ENCODE measurements around the gene DST. TPM values are rescaled to one million over a fixed set of nuclear protein-coding genes. Genes with fewer than 3 reads are reported as not detected.

Gene DST
- total and polyA plus RNA-seq, 2 of the 4 experiments (the other 2 are of a cell fraction): 97.7 to 452 TPM

DNA sequence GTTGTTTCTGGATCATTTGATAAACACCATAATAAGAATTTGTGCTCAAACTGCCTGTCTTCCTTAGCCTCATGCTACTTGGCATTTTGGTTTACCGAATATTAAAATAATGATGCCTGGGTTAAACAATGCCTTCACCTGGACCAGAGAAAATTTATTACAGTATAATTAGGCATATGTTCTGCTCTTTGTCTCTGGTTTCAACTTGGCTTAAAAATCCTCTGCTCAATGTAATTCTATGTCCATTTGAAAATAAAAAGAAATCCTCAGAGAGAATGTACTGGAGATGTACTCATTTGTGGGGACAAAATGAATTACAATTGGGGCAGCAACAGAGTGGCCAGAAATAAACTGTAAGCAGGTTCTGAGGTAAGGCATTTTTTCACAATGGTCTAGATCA, 95.0 kb downstream of the DST start:
- Histone ChIP-seq H3K27me3 (ENCODE audit: control insufficient read depth, insufficient read depth, low read length) (no peaks in the 10 kb centered on the region), H3K36me3 (ENCODE audit: control insufficient read depth, insufficient read depth, low read length) (peaks cover 7% of the 10 kb centered on the region), H3K14ac (replicated peaks; ENCODE audit: low read depth, low read length) (no peak overlapping the region), H2AFZ (replicated peaks; ENCODE audit: low read length, poor library complexity) (no peak overlapping the region), H3K9me3 (ENCODE audit: control insufficient read depth, insufficient read depth, low read length) (no peaks in the 10 kb centered on the region), H3K23ac (ENCODE audit: low read depth, low read length) (no peak overlapping the region), H2AK9ac (replicated peaks; ENCODE audit: low read depth, low read length, poor library complexity) (no peak overlapping the region), H3K56ac (ENCODE audit: extremely low read depth, insufficient read depth, low read length) (no peak overlapping the region), H2BK120ac (ENCODE audit: low read depth, low read length) (no peak overlapping the region), H3K79me1 (ENCODE audit: low read depth in 1 of 2, low read length in 2 of 2) (peaks cover 21 to 62% of the 10 kb centered on the region in 2 experiments), H2AK5ac (ENCODE audit: low read depth, low read length) (no peak overlapping the region), H4K91ac (ENCODE audit: insufficient read depth, low read depth, low read length) (no peak overlapping the region), H4K8ac (ENCODE audit: low read depth in 2 of 2, low read length in 2 of 2) (no peak overlapping the region), H3K4me2 (ENCODE audit: low read depth, low read length) (no peak overlapping the region), H3K9me1 (ENCODE audit: insufficient read depth, low read length) (no peaks in the 10 kb centered on the region; the same call in 1 of the 2 replicates), H2BK15ac (ENCODE audit: low read depth, low read length) (no peak overlapping the region), H3K4me1 (ENCODE audit: control insufficient read depth, insufficient read depth, low read length) (peaks cover 4% of the 10 kb centered on the region; the same call in 1 of the 2 replicates), H3K4me3 (ENCODE audit: insufficient read depth, low read depth, low read length) (no peak overlapping the region), H3K4ac (ENCODE audit: low read depth, low read length) (no peak overlapping the region), H4K20me1 (ENCODE audit: insufficient read depth, low read length) (peaks cover 13% of the 10 kb centered on the region; the same call in 1 of the 2 replicates), H2BK5ac (ENCODE audit: low read depth, low read length, poor library complexity, severe bottlenecking) (no peak overlapping the region), H3K18ac (ENCODE audit: low read depth, low read length) (no peak overlapping the region), H2BK20ac (ENCODE audit: low read depth, low read length) (no peak overlapping the region), H3K9ac (ENCODE audit: low read depth, low read length) (no peak overlapping the region), H4K5ac (ENCODE audit: low read depth, low read length) (no peak overlapping the region), H3K27ac (ENCODE audit: insufficient read depth, low read length) (no peak overlapping the region)
- WGBS, 2 experiments (ENCODE audit: extremely low coverage in 2 of 2, insufficient read length in 1 of 2): no CpG with 5 or more reads among the region's 1 CpG
- TF ChIP-seq CEBPB (IDR thresholded peaks at IDR 0.05; ENCODE audit: low read depth, low read length) (no peak), MAZ (IDR thresholded peaks at IDR 0.05; ENCODE audit: borderline replicate concordance, low read depth, low read length) (no peak), SMC3 (IDR thresholded peaks at IDR 0.05; ENCODE audit: low read depth, low read length) (no peak), RFX5 (IDR thresholded peaks at IDR 0.05; ENCODE audit: low read depth, low read length) (no peak), MAFK (IDR thresholded peaks at IDR 0.05; ENCODE audit: low read depth, low read length) (no peak), FOS (IDR thresholded peaks at IDR 0.05; ENCODE audit: low read depth, low read length) (no peak), CTCF (conservative IDR thresholded peaks at IDR 0.05; ENCODE audit: low read depth, low read length) (no peak), RAD21 (IDR thresholded peaks at IDR 0.05; ENCODE audit: low read length) (no peak), NFE2L2 (IDR thresholded peaks at IDR 0.05; ENCODE audit: low read depth, low read length) (no peak), CHD1 (IDR thresholded peaks at IDR 0.05; ENCODE audit: low read depth, low read length) (no peak), ELK1 (IDR thresholded peaks at IDR 0.05; ENCODE audit: borderline replicate concordance, low read depth, low read length) (no peak), RCOR1 (IDR thresholded peaks at IDR 0.05; ENCODE audit: insufficient replicate concordance, low read length) (no peak), MXI1 (IDR thresholded peaks at IDR 0.05; ENCODE audit: borderline replicate concordance, low read depth, low read length) (no peak), BHLHE40 (IDR thresholded peaks at IDR 0.05; ENCODE audit: low read depth, low read length) (no peak), POLR2A (IDR thresholded peaks at IDR 0.05; ENCODE audit: low read depth, low read length) (no peak)
- TF ChIP-seq, protein P1, sequence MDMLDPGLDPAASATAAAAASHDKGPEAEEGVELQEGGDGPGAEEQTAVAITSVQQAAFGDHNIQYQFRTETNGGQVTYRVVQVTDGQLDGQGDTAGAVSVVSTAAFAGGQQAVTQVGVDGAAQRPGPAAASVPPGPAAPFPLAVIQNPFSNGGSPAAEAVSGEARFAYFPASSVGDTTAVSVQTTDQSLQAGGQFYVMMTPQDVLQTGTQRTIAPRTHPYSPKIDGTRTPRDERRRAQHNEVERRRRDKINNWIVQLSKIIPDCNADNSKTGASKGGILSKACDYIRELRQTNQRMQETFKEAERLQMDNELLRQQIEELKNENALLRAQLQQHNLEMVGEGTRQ (IDR thresholded peaks at IDR 0.05; ENCODE audit: low read depth, low read length): no peak
- in situ Hi-C loops (cut with MboI; ENCODE audit: low sequenced_read_pairs): no loop called here
- ChIA-PET POLR2A (ENCODE audit: unreplicated experiment) (no interaction called here), CTCF (interaction anchor here (1.0 kb wide), 1 partner anchor 36 kb away, joined by 4 read pairs; no protein-coding TSS in a partner anchor)
- dilution Hi-C loops (cut with HindIII; ENCODE audit: low sequenced_read_pairs, unreplicated experiment): no loop called here
- intact Hi-C loops (cut with micrococcal nuclease): no loop called here
- ATAC-seq (ENCODE audit: low read depth): no peak
- no TSS peak for BruUV-seq (replicated peaks)
- DNase-seq: no peak
